Hematopoietic multipotent progenitor cell treated with erythropoietin and hydrocortisone succinate and interleukin-3 and kit ligand, for 6 days (in vitro differentiated cells): ENCODE results near the gene PC.
A peak's percentile ranks its signal among the peaks of the same experiment; 100 is the strongest.

Source experiments
- DNase-seq: peaks from one replicate; pipeline ENCODE4 v3.0.0-alpha.2; 2015

The PC gene

GRCh38 chr11:66953081-66953833, 4.9 kb downstream of the PC start:
- no peak for DNase-seq

GRCh38 chr11:66951927-66952337, 6.3 kb downstream of the PC start:
- no peak for DNase-seq

- no peak for DNase-seq
These were observed 7.0 kb downstream of the PC start for GRCh38 chr11:66951135-66951534.

GRCh38 chr11:66950112-66950535, 8.1 kb downstream of the PC start:
- no peak for DNase-seq

GRCh38 chr11:66938582-66939135, 19.5 kb downstream of the PC start:
- DNase-seq, result no peak

- no peak for DNase-seq
These were observed 20.9 kb downstream of the PC start for GRCh38 chr11:66937193-66937733.

- DNase-seq, result peak; percentile 59
These were observed 21.9 kb downstream of the PC start for GRCh38 chr11:66936311-66936711.

GRCh38 chr11:66934950-66935779, 23.0 kb downstream of the PC start:
- DNase-seq, result peak; percentile 92

GRCh38 chr11:66933531-66933930, 24.7 kb downstream of the PC start:
- no peak for DNase-seq

- no peak for DNase-seq
These were observed 25.6 kb downstream of the PC start for GRCh38 chr11:66932543-66932942.

GRCh38 chr11:66929753-66930152, 28.4 kb downstream of the PC start:
- DNase-seq, result no peak

- no peak for DNase-seq
These were observed 33.9 kb downstream of the PC start for GRCh38 chr11:66924272-66924671.

- no peak for DNase-seq
These were observed 35.6 kb downstream of the PC start for GRCh38 chr11:66922551-66922950.

GRCh38 chr11:66920978-66921784, 37.0 kb downstream of the PC start:
- peak; percentile 41 for DNase-seq

GRCh38 chr11:66919923-66920322, 38.3 kb downstream of the PC start:
- DNase-seq, result no peak

- DNase-seq, result peak; percentile 41
These were observed 39.4 kb downstream of the PC start for GRCh38 chr11:66918741-66919140.

GRCh38 chr11:66915866-66916265, 42.3 kb downstream of the PC start:
- no peak for DNase-seq

- DNase-seq, result peak; percentile 94
These were observed 42.9 kb downstream of the PC start for GRCh38 chr11:66915046-66915832.

- DNase-seq, result no peak
These were observed 43.7 kb downstream of the PC start for GRCh38 chr11:66914505-66914904.

GRCh38 chr11:66912911-66913310, 45.3 kb downstream of the PC start:
- no peak for DNase-seq

- DNase-seq, result no peak
These were observed 45.8 kb downstream of the PC start for GRCh38 chr11:66912361-66912760.

GRCh38 chr11:66910669-66911068, 47.5 kb downstream of the PC start:
- DNase-seq, result no peak
